Endodermal cell (in vitro differentiated cells): ENCODE results near the gene INPP5E. TPM values are rescaled to one million over a fixed set of nuclear protein-coding genes. Genes with fewer than 3 reads are reported as not detected.

ENCODE experiments used
- DNase-seq: peaks from one replicate; pipeline ENCODE4 v3.0.0-alpha.2; 2017
- H3K27ac ChIP-seq: 2 replicates; pipeline ENCODE4 v1.5.1; 2013; ENCODE audit warnings: mild to moderate bottlenecking, low read depth, low read length, moderate library complexity
- H3K27me3 ChIP-seq: 2 replicates; pipeline ENCODE4 v1.6.1; 2013; ENCODE audit warnings: mild to moderate bottlenecking, low read length, moderate library complexity; ENCODE audit not compliant: insufficient read depth, control insufficient read depth, poor library complexity, severe bottlenecking
- H3K36me3 ChIP-seq: 2 replicates; pipeline ENCODE4 v1.7.0; 2013; ENCODE audit warnings: mild to moderate bottlenecking, low read length, moderate library complexity; ENCODE audit not compliant: control insufficient read depth, insufficient read depth
- H3K4me1 ChIP-seq: one replicate; pipeline ENCODE4 v1.7.0; 2013; ENCODE audit warnings: low read length; ENCODE audit not compliant: control insufficient read depth, insufficient read depth
- H3K4me3 ChIP-seq: 2 replicates; pipeline ENCODE4 v1.5.1; 2013; ENCODE audit warnings: mild to moderate bottlenecking, low read length, moderate library complexity
- H3K9ac ChIP-seq: 2 replicates; pipeline ENCODE4 v1.6.1; 2013; ENCODE audit warnings: mild to moderate bottlenecking, low read length, moderate library complexity; ENCODE audit not compliant: poor library complexity, severe bottlenecking; ENCODE audit errors: extremely low read depth
- H3K9me3 ChIP-seq: 2 replicates; pipeline ENCODE4 v1.6.1; 2013; ENCODE audit warnings: mild to moderate bottlenecking, low read length, moderate library complexity; ENCODE audit not compliant: control insufficient read depth
- H3K27ac Mint-ChIP-seq: 2 replicates; pipeline ENCODE4 v1.8.0; 2020; ENCODE audit warnings: mixed read lengths
- H3K27me3 Mint-ChIP-seq: 2 replicates; pipeline ENCODE4 v1.8.0; 2021; ENCODE audit warnings: mild to moderate bottlenecking, mixed read lengths; ENCODE audit not compliant: insufficient read depth
- H3K36me3 Mint-ChIP-seq: 2 replicates; pipeline ENCODE4 v1.8.0; 2020; ENCODE audit warnings: low read depth, mixed read lengths
- H3K4me1 Mint-ChIP-seq: 2 replicates; pipeline ENCODE4 v1.8.0; 2020; ENCODE audit warnings: mixed read lengths
- H3K4me3 Mint-ChIP-seq: 2 replicates; pipeline ENCODE4 v1.8.0; 2020; ENCODE audit warnings: mild to moderate bottlenecking, moderate library complexity, mixed read lengths
- H3K9me3 Mint-ChIP-seq: 2 replicates; pipeline ENCODE4 v1.8.0; 2020; ENCODE audit warnings: mild to moderate bottlenecking, mixed read lengths
- CTCF ChIP-seq: fragments of 200-600 bp; sonication (generic); conservative IDR thresholded peaks from 2 replicates; pipeline ENCODE4 v1.5.0; 2021; ENCODE audit warnings: antibody characterized with exemption, mild to moderate bottlenecking
- WGBS, 2 experiments: methylation state at CpG; one replicate each; pipeline versions ENCODE4 v1.1.5 to v1.1.7; 2013; ENCODE audit warnings: missing lambda C conversion rate in 2 of 2, mixed read lengths in 1 of 2; ENCODE audit not compliant: insufficient coverage in 1 of 2, insufficient read length in 1 of 2; 5-methylcytosine and 5-hydroxymethylcytosine counted together
- total RNA-seq, 2 donors: library from RNA; stranded (reverse); fragmentation: NEBNext Ultra II Directional in 1 of 2; extraction: Animal tissue kit (Norgen Biotek cat#: 25700) in 1 of 2; gene quantifications; 2 replicates in 1 of 2; 3 replicates in 1 of 2; pipeline ENCODE4 v1.2.1, GENCODE V29; 2021

INPP5E gene
- total RNA-seq, 2 donors from 2014 or later, result 30.8 to 34.7 TPM

GRCh38 chr9:136416914-136417313, 22.7 kb downstream of the INPP5E start:
- no peak overlapping the region for H3K27ac Mint-ChIP-seq
- peaks cover 62% of the 10 kb centered on the region for H3K36me3 Mint-ChIP-seq
- no peak overlapping the region for H3K9ac ChIP-seq
- H3K4me1 ChIP-seq, result peaks cover 1% of the 10 kb centered on the region
- no peak overlapping the region for H3K4me3 ChIP-seq
- no peaks in the 10 kb centered on the region for H3K27me3 Mint-ChIP-seq
- H3K36me3 ChIP-seq, result peaks cover 86% of the 10 kb centered on the region
- H3K27ac ChIP-seq, result no peak overlapping the region
- TF ChIP-seq CTCF, result no peak
- H3K9me3 Mint-ChIP-seq, result no peaks in the 10 kb centered on the region
- 94 to 98% methylated on average over 17 to 19 of the region's 19 CpGs for WGBS, 2 experiments
- no peaks in the 10 kb centered on the region for H3K27me3 ChIP-seq
- no peak overlapping the region for H3K4me3 Mint-ChIP-seq
- no peak for DNase-seq
- no peaks in the 10 kb centered on the region for H3K9me3 ChIP-seq
- H3K4me1 Mint-ChIP-seq, result no peaks in the 10 kb centered on the region

GRCh38 chr9:136416427-136416826, 23.2 kb downstream of the INPP5E start:
- DNase-seq, result no peak
- no peaks in the 10 kb centered on the region for H3K9me3 ChIP-seq
- peaks cover 3% of the 10 kb centered on the region for H3K4me1 Mint-ChIP-seq
- peaks cover 83% of the 10 kb centered on the region for H3K36me3 ChIP-seq
- no peak overlapping the region for H3K4me3 Mint-ChIP-seq
- no peak overlapping the region for H3K27ac Mint-ChIP-seq
- peaks cover 5% of the 10 kb centered on the region for H3K4me1 ChIP-seq
- 96 to 98% methylated on average over 7 to 8 of the region's 8 CpGs for WGBS, 2 experiments
- H3K4me3 ChIP-seq, result no peak overlapping the region
- H3K36me3 Mint-ChIP-seq, result peaks cover 63% of the 10 kb centered on the region
- H3K27me3 ChIP-seq, result no peaks in the 10 kb centered on the region
- no peaks in the 10 kb centered on the region for H3K9me3 Mint-ChIP-seq
- TF ChIP-seq CTCF, result no peak
- no peak overlapping the region for H3K27ac ChIP-seq
- no peak overlapping the region for H3K9ac ChIP-seq
- no peaks in the 10 kb centered on the region for H3K27me3 Mint-ChIP-seq

- H3K27ac Mint-ChIP-seq, result peak overlapping the region; percentile 30
- no peak overlapping the region for H3K4me3 Mint-ChIP-seq
- no peak for DNase-seq
Observed at GRCh38 chr9:136412962-136413361, 26.7 kb downstream of the INPP5E start.

More at GRCh38 chr9:136412962-136413361, 26.7 kb downstream of the INPP5E start:
- Histone ChIP-seq H3K4me1 (peaks cover 5% of the 10 kb centered on the region), H3K27me3 (no peaks in the 10 kb centered on the region), H3K9ac (no peak overlapping the region), H3K36me3 (peaks cover 61% of the 10 kb centered on the region), H3K9me3 (no peaks in the 10 kb centered on the region), H3K27ac (no peak overlapping the region), H3K4me3 (no peak overlapping the region)
- 95 to 96% methylated on average over 7 to 9 of the region's 9 CpGs for WGBS, 2 experiments
- no peak for TF ChIP-seq CTCF
- H3K27me3 Mint-ChIP-seq, result no peaks in the 10 kb centered on the region
- peaks cover 20% of the 10 kb centered on the region for H3K4me1 Mint-ChIP-seq
- peaks cover 56% of the 10 kb centered on the region for H3K36me3 Mint-ChIP-seq
- H3K9me3 Mint-ChIP-seq, result no peaks in the 10 kb centered on the region
